Stimulated activated CD4-positive, alpha-beta T cell treated with anti-CD3 and anti-CD28 coated beads, Interleukin-4, amount 100 ng/mL, for 24 hours (primary cell): Measurements from ENCODE around the gene AGAP1.
"Not testable (repeated sequence)": the region's sequence is repeated elsewhere in the genome, so short reads cannot be mapped to it uniquely, and the experiment has no call there.

Experiments
- DNase-seq: peaks from one replicate; pipeline ENCODE4 v3.0.0-alpha.2; 2020

AGAP1 gene

GRCh38 chr2:235596272-235596671 is 102.4 kb downstream of the AGAP1 start:
- DNase-seq: no peak

- DNase-seq: no peak
These were observed 103.3 kb downstream of the AGAP1 start for GRCh38 chr2:235597081-235597615.

- DNase-seq: no peak
These were observed 104.2 kb downstream of the AGAP1 start for GRCh38 chr2:235598026-235598425.

- DNase-seq: no peak
These were observed 105.0 kb downstream of the AGAP1 start for GRCh38 chr2:235598532-235599531.

GRCh38 chr2:235599596-235600338 is 105.9 kb downstream of the AGAP1 start:
- no peak for DNase-seq

GRCh38 chr2:235600406-235600805 is 106.6 kb downstream of the AGAP1 start:
- DNase-seq: no peak

- DNase-seq: no peak
These were observed 107.1 kb downstream of the AGAP1 start for GRCh38 chr2:235600926-235601325.

- DNase-seq: no peak
These were observed 108.3 kb downstream of the AGAP1 start for GRCh38 chr2:235601960-235602704.

GRCh38 chr2:235602971-235603370 is 109.1 kb downstream of the AGAP1 start:
- not testable (repeated sequence) for DNase-seq

- no peak for DNase-seq
These were observed 109.8 kb downstream of the AGAP1 start for GRCh38 chr2:235603659-235604058.

GRCh38 chr2:235605312-235606003 is 111.6 kb downstream of the AGAP1 start:
- DNase-seq: no peak

GRCh38 chr2:235606004-235606715 is 112.3 kb downstream of the AGAP1 start:
- no peak for DNase-seq

- no peak for DNase-seq
These were observed 113.8 kb downstream of the AGAP1 start for GRCh38 chr2:235607546-235608199.

- no peak for DNase-seq
These were observed 114.5 kb downstream of the AGAP1 start for GRCh38 chr2:235608200-235608887.

GRCh38 chr2:235609321-235609720 is 115.5 kb downstream of the AGAP1 start:
- DNase-seq: no peak

GRCh38 chr2:235609746-235610145 is 115.9 kb downstream of the AGAP1 start:
- no peak for DNase-seq

GRCh38 chr2:235610696-235611257 is 116.9 kb downstream of the AGAP1 start:
- no peak for DNase-seq

GRCh38 chr2:235611349-235611748 is 117.5 kb downstream of the AGAP1 start:
- no peak for DNase-seq

- DNase-seq: no peak
These were observed 117.9 kb downstream of the AGAP1 start for GRCh38 chr2:235611756-235612155.
